ENCODE measurements around the gene IQGAP3.

Gene IQGAP3

DNA sequence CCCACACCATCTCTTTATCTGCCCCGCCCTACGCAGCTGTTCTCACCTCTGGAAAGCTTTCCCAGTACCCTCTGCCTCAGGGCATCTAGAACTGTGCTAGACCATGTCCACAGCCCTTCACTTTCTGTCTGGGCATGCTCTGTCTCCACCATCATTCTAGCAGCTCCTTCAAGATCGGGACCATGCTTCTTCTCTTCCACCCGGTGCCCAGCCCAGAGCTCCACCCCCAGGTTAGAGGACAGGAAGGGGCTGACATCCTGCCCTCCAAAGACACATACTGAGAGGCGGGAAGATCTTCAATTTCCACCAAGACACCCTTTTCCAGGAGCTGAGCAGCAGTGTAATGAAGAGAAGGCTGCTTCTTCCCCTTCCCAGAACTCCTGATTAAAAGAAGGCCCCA lies 44.1 kb downstream of the IQGAP3 start:
- WGBS (ENCODE audit: insufficient coverage, insufficient read length): no CpG with 5 or more reads among the region's 5 CpGs
- Histone ChIP-seq H3K27ac (ENCODE audit: low read length) (no peak overlapping the region), H3K9me3 (ENCODE audit: control insufficient read depth, insufficient read depth, low read length) (no peaks in the 10 kb centered on the region), H3K4me3 (ENCODE audit: low read length) (no peak overlapping the region), H3K4me1 (ENCODE audit: control insufficient read depth, insufficient read depth, low read length) (peaks cover 8% of the 10 kb centered on the region), H3K27me3 (ENCODE audit: control insufficient read depth, insufficient read depth, low read length) (no peaks in the 10 kb centered on the region), H3K36me3 (ENCODE audit: control insufficient read depth, insufficient read depth, low read length) (peaks cover 16% of the 10 kb centered on the region; the same call in 1 of the 2 replicates)
- DNase-seq (ENCODE audit: low read depth, low spot score): no peak

- Histone ChIP-seq H3K27ac (ENCODE audit: low read length) (no peak overlapping the region), H3K9me3 (ENCODE audit: control insufficient read depth, insufficient read depth, low read length) (no peaks in the 10 kb centered on the region), H3K4me1 (ENCODE audit: control insufficient read depth, insufficient read depth, low read length) (peaks cover 8% of the 10 kb centered on the region), H3K36me3 (ENCODE audit: control insufficient read depth, insufficient read depth, low read length) (peaks cover 16% of the 10 kb centered on the region; the same call in 1 of the 2 replicates), H3K4me3 (ENCODE audit: low read length) (no peak overlapping the region), H3K27me3 (ENCODE audit: control insufficient read depth, insufficient read depth, low read length) (no peaks in the 10 kb centered on the region)
- WGBS (ENCODE audit: insufficient coverage, insufficient read length): no CpG with 5 or more reads among the region's 2 CpGs
- no peak for DNase-seq (ENCODE audit: low read depth, low spot score)
Observed at GRCh38 chr1:156527584-156527983, 44.8 kb downstream of the IQGAP3 start.

DNA sequence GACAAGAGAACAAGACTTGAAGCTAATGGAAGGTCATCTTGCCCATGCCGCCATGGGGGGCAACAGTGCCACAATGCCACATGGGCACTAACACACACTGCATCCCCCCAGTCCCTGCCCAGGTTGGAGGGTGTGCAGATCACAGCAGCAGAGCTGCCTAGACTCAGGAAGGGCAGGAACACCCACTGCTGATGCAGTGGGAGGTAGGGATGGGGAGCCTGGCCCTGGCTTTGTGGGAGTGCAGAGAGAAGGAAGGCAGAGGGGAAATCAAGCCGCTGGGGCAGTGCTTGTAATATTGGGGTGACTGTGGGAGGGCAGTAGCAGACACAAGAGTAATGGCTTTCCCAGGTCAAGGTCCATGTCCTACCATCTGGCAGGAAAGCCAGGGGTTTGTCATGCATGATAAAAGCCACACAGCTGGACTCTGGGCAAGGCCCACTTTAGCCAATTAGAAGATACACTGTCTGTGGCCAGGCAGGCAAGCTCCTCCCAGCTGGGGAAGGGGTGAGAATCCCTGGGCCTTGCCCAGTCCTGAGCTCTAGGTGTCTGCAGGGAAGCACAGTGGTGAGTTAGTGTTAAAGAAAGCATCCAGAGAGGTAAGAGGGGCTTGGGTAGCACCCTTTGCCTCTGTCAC lies 46.4 kb downstream of the IQGAP3 start:
- H3K27ac ChIP-seq (ENCODE audit: low read length): no peak overlapping the region
- H3K9me3 ChIP-seq (ENCODE audit: control insufficient read depth, insufficient read depth, low read length): no peaks in the 10 kb centered on the region
- H3K4me3 ChIP-seq (ENCODE audit: low read length): no peak overlapping the region
- H3K36me3 ChIP-seq (ENCODE audit: control insufficient read depth, insufficient read depth, low read length): peaks cover 13% of the 10 kb centered on the region; the same call in 1 of the 2 replicates
- peaks cover 8% of the 10 kb centered on the region for H3K4me1 ChIP-seq (ENCODE audit: control insufficient read depth, insufficient read depth, low read length)
- no peaks in the 10 kb centered on the region for H3K27me3 ChIP-seq (ENCODE audit: control insufficient read depth, insufficient read depth, low read length)
- no CpG with 5 or more reads among the region's 2 CpGs for WGBS (ENCODE audit: insufficient coverage, insufficient read length)
- DNase-seq (ENCODE audit: low read depth, low spot score): no peak

DNA sequence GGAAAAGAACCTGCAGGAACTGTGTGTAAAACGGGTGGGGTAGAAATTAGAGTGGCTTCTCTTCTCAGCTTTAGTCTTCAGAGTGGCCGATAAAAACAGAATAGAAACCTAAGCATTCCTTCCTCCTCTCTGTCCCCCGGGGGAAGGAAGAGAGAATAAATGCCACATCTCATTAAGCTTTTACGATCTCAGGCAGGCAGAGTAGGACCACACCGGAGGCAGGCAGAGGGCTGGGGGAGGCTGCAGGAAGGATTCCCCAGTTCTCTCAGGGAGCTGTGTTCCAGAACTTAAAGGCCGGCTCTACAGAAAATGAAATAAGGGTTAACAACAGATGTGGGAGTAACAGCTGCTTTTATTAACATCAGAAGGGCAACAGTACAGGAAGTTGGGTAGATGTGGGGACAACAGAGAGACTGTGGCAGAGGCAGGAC lies 47.3 kb downstream of the IQGAP3 start:
- Histone ChIP-seq H3K4me1 (ENCODE audit: control insufficient read depth, insufficient read depth, low read length) (peaks cover 8% of the 10 kb centered on the region), H3K9me3 (ENCODE audit: control insufficient read depth, insufficient read depth, low read length) (no peaks in the 10 kb centered on the region), H3K4me3 (ENCODE audit: low read length) (no peak overlapping the region), H3K36me3 (ENCODE audit: control insufficient read depth, insufficient read depth, low read length) (0 out of 2 replicates have a peak, but pooled peaks cover 9% of the 10 kb centered on the region), H3K27me3 (ENCODE audit: control insufficient read depth, insufficient read depth, low read length) (no peaks in the 10 kb centered on the region), H3K27ac (ENCODE audit: low read length) (no peak overlapping the region)
- WGBS (ENCODE audit: insufficient coverage, insufficient read length): no CpG with 5 or more reads among the region's 6 CpGs
- no peak for DNase-seq (ENCODE audit: low read depth, low spot score)

DNA sequence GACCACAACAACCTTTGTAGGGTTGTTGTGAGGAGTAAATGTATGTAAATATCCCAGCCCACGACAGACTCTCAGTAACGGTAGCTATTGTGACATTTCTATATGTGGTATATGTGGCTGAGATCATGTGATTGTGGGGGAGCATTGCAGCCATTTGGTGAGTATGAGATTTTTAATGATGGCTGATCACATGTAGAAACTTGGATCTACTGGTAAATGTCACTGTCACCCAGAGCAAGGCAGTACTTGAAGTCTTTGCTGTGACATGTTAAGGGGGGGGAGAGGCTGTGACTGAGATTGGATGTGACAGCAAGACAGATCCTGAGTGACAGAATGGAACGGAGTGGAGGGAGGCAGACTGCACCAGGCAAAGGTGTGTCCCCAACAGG lies 47.9 kb downstream of the IQGAP3 start:
- no CpG with 5 or more reads among the region's 3 CpGs for WGBS (ENCODE audit: insufficient coverage, insufficient read length)
- H3K4me3 ChIP-seq (ENCODE audit: low read length): no peak overlapping the region
- peaks cover 8% of the 10 kb centered on the region for H3K4me1 ChIP-seq (ENCODE audit: control insufficient read depth, insufficient read depth, low read length)
- DNase-seq (ENCODE audit: low read depth, low spot score): no peak
- H3K36me3 ChIP-seq (ENCODE audit: control insufficient read depth, insufficient read depth, low read length): 0 out of 2 replicates have a peak, but pooled peaks cover 7% of the 10 kb centered on the region
- H3K27ac ChIP-seq (ENCODE audit: low read length): no peak overlapping the region
- H3K27me3 ChIP-seq (ENCODE audit: control insufficient read depth, insufficient read depth, low read length): no peaks in the 10 kb centered on the region
- no peaks in the 10 kb centered on the region for H3K9me3 ChIP-seq (ENCODE audit: control insufficient read depth, insufficient read depth, low read length)

GRCh38 chr1:156523801-156524480 lies 48.4 kb downstream of the IQGAP3 start:
- Histone ChIP-seq H3K27me3 (ENCODE audit: control insufficient read depth, insufficient read depth, low read length) (no peaks in the 10 kb centered on the region), H3K27ac (ENCODE audit: low read length) (no peak overlapping the region), H3K36me3 (ENCODE audit: control insufficient read depth, insufficient read depth, low read length) (0 out of 2 replicates have a peak, but pooled peaks cover 6% of the 10 kb centered on the region), H3K4me3 (ENCODE audit: low read length) (no peak overlapping the region), H3K4me1 (ENCODE audit: control insufficient read depth, insufficient read depth, low read length) (peaks cover 8% of the 10 kb centered on the region), H3K9me3 (ENCODE audit: control insufficient read depth, insufficient read depth, low read length) (no peaks in the 10 kb centered on the region)
- DNase-seq (ENCODE audit: low read depth, low spot score): no peak
- WGBS (ENCODE audit: insufficient coverage, insufficient read length): no CpG with 5 or more reads among the region's 2 CpGs

- Histone ChIP-seq H3K27ac (ENCODE audit: low read length) (no peak overlapping the region), H3K36me3 (ENCODE audit: control insufficient read depth, insufficient read depth, low read length) (0 out of 2 replicates have a peak, but pooled peaks cover 2% of the 10 kb centered on the region), H3K9me3 (ENCODE audit: control insufficient read depth, insufficient read depth, low read length) (no peaks in the 10 kb centered on the region), H3K4me3 (ENCODE audit: low read length) (no peak overlapping the region), H3K4me1 (ENCODE audit: control insufficient read depth, insufficient read depth, low read length) (peaks cover 8% of the 10 kb centered on the region), H3K27me3 (ENCODE audit: control insufficient read depth, insufficient read depth, low read length) (no peaks in the 10 kb centered on the region)
- no peak for DNase-seq (ENCODE audit: low read depth, low spot score)
Observed at GRCh38 chr1:156522443-156522970, 49.9 kb downstream of the IQGAP3 start.

DNA sequence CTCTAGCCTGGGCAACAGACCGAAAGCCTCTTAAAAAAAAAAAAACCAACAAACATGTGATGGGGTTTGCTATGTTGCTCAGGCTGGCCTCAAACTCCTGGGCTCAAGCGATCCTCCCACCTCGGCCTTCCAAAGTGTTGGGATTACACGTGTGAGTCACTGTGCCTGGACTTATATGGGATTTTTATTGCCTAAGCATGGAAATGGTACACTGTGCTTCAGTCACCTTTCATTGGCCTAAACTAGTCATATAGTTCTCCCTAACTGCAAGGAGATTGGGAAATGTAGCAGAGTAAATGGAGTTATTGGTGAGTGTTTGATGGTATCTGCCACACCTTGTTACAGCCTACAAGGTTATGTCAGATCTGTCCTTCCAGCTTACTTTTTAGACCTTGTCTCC lies 54.6 kb downstream of the IQGAP3 start:
- Histone ChIP-seq H3K4me3 (ENCODE audit: low read length) (no peak overlapping the region), H3K9me3 (ENCODE audit: control insufficient read depth, insufficient read depth, low read length) (no peaks in the 10 kb centered on the region), H3K27ac (ENCODE audit: low read length) (no peak overlapping the region), H3K36me3 (ENCODE audit: control insufficient read depth, insufficient read depth, low read length) (no peaks in the 10 kb centered on the region), H3K27me3 (ENCODE audit: control insufficient read depth, insufficient read depth, low read length) (no peaks in the 10 kb centered on the region), H3K4me1 (ENCODE audit: control insufficient read depth, insufficient read depth, low read length) (no peaks in the 10 kb centered on the region)
- WGBS (ENCODE audit: insufficient coverage, insufficient read length): no CpG with 5 or more reads among the region's 4 CpGs
- DNase-seq (ENCODE audit: low read depth, low spot score): no peak

DNA sequence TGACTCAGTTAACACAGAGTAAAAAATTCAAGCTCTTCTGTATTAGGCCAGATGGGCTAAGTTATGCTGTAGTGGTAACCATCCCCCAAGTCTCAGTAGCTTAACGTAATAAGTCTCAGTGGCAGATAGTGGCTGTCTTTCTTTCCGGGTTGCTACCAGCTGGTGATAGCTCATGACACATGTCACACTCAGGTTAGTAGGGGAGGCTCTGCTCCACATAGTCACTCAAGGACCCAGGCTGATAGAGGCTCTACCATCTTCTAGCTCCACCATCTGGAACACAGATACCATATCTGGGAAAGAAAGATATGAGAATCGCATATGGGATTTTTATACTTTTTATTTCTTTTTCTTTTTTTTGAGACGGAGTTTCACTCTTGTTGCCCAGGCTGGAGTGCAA lies 55.5 kb downstream of the IQGAP3 start:
- no peaks in the 10 kb centered on the region for H3K36me3 ChIP-seq (ENCODE audit: control insufficient read depth, insufficient read depth, low read length)
- no peak overlapping the region for H3K27ac ChIP-seq (ENCODE audit: low read length)
- no peaks in the 10 kb centered on the region for H3K4me1 ChIP-seq (ENCODE audit: control insufficient read depth, insufficient read depth, low read length)
- no CpG with 5 or more reads among the region's 4 CpGs for WGBS (ENCODE audit: insufficient coverage, insufficient read length)
- DNase-seq (ENCODE audit: low read depth, low spot score): no peak
- no peak overlapping the region for H3K4me3 ChIP-seq (ENCODE audit: low read length)
- H3K27me3 ChIP-seq (ENCODE audit: control insufficient read depth, insufficient read depth, low read length): no peaks in the 10 kb centered on the region
- no peaks in the 10 kb centered on the region for H3K9me3 ChIP-seq (ENCODE audit: control insufficient read depth, insufficient read depth, low read length)

DNA sequence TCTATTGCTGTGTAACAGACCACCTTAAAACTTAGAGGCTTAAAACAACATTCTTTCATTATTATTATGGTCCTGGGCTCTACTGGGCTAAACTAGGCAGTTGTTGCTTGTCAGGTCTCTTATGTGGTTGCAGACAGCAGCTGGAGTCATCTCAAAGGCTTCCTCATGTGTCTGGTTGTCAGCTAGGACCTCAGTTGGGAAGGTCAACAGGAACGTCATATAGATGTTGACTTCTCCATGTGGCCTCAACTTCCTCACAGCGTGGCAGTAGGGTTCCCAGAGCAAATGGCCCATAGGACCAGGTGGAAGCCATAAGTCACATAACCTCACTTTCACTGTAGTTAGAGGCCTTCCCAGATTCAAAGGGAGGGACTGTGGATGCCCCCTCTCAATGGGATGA lies 56.4 kb downstream of the IQGAP3 start:
- no peak for DNase-seq (ENCODE audit: low read depth, low spot score)
- Histone ChIP-seq H3K27me3 (ENCODE audit: control insufficient read depth, insufficient read depth, low read length) (no peaks in the 10 kb centered on the region), H3K36me3 (ENCODE audit: control insufficient read depth, insufficient read depth, low read length) (no peaks in the 10 kb centered on the region), H3K4me3 (ENCODE audit: low read length) (no peak overlapping the region), H3K27ac (ENCODE audit: low read length) (no peak overlapping the region), H3K4me1 (ENCODE audit: control insufficient read depth, insufficient read depth, low read length) (no peaks in the 10 kb centered on the region), H3K9me3 (ENCODE audit: control insufficient read depth, insufficient read depth, low read length) (no peaks in the 10 kb centered on the region)
- no CpG with 5 or more reads among the region's 2 CpGs for WGBS (ENCODE audit: insufficient coverage, insufficient read length)
